Liver (tissue), 3 donors: ENCODE measurements around the gene SMIM33.

Experiments
- EGR1 ChIP-seq, 2 donors: IDR thresholded peaks; 2 replicates each; pipeline ENCODE4 v1.6.1; 2016 to 2018; ENCODE audit warnings: antibody characterized with exemption in 2 of 2, low read depth in 2 of 2
- GABPA ChIP-seq, 2 donors: IDR thresholded peaks in 1 of 2; conservative IDR thresholded peaks in 1 of 2; 2 replicates each; pipeline ENCODE4 v1.6.1; 2016; ENCODE audit warnings: antibody characterized with exemption in 2 of 2, mild to moderate bottlenecking in 1 of 2, moderate library complexity in 1 of 2
- JUND ChIP-seq, 2 donors: IDR thresholded peaks; 2 replicates each; pipeline ENCODE4 v1.6.1; 2016; ENCODE audit warnings: antibody characterized with exemption in 2 of 2
- RAD21 ChIP-seq, 2 donors: IDR thresholded peaks; 2 replicates each; pipeline ENCODE4 v1.6.1; 2016; ENCODE audit warnings: antibody characterized with exemption in 2 of 2, mild to moderate bottlenecking in 2 of 2
- RXRA ChIP-seq, 2 donors: IDR thresholded peaks; 2 replicates each; pipeline ENCODE4 v1.6.1; 2017 to 2018; ENCODE audit warnings: antibody characterized with exemption in 2 of 2, mild to moderate bottlenecking in 1 of 2
- SP1 ChIP-seq: IDR thresholded peaks from 2 replicates; pipeline ENCODE4 v1.6.1; 2018; ENCODE audit warnings: antibody characterized with exemption, mild to moderate bottlenecking
- TAF1 ChIP-seq: conservative IDR thresholded peaks from 2 replicates; pipeline ENCODE4 v1.6.1; 2016; ENCODE audit warnings: antibody characterized with exemption, mild to moderate bottlenecking
- YY1 ChIP-seq: IDR thresholded peaks from 2 replicates; pipeline ENCODE4 v1.6.1; 2016; ENCODE audit warnings: antibody characterized with exemption, mild to moderate bottlenecking
- TF ChIP-seq, protein P1 (sequence below): fragments of 150-350 bp; IDR thresholded peaks from 2 replicates; pipeline ENCODE4 v1.5.1; 2017; ENCODE audit warnings: improper control_type of control experiment, low read depth, low read length; ENCODE audit not compliant: missing input control
- TF ChIP-seq, protein P2 (sequence below): IDR thresholded peaks from 2 replicates; pipeline ENCODE4 v1.6.1; 2016; ENCODE audit warnings: antibody characterized with exemption
- TF ChIP-seq, protein P3 (sequence below): IDR thresholded peaks from 2 replicates; pipeline ENCODE4 v1.6.1; 2016; ENCODE audit warnings: antibody characterized with exemption
- TF ChIP-seq, protein P4 (sequence below): IDR thresholded peaks from 2 replicates; pipeline ENCODE4 v1.6.1; 2016; ENCODE audit warnings: antibody characterized with exemption, mild to moderate bottlenecking
- donor health status: healthy.
- donor health status: healthy.

DNA sequence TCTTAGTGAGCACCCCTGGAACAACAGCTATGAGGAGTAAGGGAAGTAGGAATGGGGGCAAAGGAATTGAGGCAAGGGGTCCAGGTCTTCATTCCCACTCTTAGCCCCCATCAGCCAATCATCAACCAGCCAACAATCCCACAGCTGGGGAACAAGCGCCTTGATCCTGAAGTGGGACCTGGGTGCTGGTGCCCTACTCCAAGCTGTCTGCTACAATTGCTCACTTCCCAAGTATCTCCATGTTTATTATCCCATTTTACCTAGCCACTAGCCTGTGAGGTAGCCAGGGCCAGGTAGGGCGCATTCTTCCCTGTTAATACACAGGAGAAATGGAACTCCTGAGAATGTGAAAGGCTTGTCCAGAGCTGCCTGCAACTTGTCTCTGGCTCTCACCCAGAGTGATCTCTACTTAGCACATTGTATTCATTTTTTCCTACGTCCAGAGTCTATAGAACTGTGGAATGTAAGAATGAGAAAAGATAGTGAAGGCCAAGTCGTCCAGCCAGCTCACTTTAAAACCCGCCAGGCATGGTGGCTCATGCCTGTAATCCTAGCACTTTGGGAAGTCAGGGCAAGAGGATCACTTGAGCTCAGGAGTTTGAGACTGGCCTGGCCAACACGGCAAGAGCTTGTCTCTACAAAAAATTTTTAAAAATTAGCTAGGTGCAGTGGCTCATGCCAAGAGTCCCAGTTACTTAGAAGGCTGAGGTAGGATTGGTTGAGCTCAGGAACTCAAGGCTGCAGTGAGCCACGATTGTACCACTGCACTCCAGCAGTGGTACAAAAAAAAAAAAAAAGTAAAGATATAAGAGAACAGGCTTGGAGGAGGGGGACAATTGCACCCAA lies 25.3 kb upstream of the SMIM33 start:
- TF ChIP-seq RAD21 (IDR thresholded peaks at IDR 0.05) (no peak), TAF1 (no peak), YY1 (no peak), SP1 (no peak), JUND (IDR thresholded peaks at IDR 0.05) (no peak), EGR1 (IDR thresholded peaks at IDR 0.05; ENCODE audit: low read depth in 2 of 2) (no peak), GABPA (IDR thresholded peaks at IDR 0.05 in 1 of 2, conservative IDR thresholded peaks at IDR 0.05 in 1 of 2) (no peak), RXRA (IDR thresholded peaks at IDR 0.05) (no peak)
- TF ChIP-seq, protein P1, sequence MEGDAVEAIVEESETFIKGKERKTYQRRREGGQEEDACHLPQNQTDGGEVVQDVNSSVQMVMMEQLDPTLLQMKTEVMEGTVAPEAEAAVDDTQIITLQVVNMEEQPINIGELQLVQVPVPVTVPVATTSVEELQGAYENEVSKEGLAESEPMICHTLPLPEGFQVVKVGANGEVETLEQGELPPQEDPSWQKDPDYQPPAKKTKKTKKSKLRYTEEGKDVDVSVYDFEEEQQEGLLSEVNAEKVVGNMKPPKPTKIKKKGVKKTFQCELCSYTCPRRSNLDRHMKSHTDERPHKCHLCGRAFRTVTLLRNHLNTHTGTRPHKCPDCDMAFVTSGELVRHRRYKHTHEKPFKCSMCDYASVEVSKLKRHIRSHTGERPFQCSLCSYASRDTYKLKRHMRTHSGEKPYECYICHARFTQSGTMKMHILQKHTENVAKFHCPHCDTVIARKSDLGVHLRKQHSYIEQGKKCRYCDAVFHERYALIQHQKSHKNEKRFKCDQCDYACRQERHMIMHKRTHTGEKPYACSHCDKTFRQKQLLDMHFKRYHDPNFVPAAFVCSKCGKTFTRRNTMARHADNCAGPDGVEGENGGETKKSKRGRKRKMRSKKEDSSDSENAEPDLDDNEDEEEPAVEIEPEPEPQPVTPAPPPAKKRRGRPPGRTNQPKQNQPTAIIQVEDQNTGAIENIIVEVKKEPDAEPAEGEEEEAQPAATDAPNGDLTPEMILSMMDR = no peak
- TF ChIP-seq, protein P2, sequence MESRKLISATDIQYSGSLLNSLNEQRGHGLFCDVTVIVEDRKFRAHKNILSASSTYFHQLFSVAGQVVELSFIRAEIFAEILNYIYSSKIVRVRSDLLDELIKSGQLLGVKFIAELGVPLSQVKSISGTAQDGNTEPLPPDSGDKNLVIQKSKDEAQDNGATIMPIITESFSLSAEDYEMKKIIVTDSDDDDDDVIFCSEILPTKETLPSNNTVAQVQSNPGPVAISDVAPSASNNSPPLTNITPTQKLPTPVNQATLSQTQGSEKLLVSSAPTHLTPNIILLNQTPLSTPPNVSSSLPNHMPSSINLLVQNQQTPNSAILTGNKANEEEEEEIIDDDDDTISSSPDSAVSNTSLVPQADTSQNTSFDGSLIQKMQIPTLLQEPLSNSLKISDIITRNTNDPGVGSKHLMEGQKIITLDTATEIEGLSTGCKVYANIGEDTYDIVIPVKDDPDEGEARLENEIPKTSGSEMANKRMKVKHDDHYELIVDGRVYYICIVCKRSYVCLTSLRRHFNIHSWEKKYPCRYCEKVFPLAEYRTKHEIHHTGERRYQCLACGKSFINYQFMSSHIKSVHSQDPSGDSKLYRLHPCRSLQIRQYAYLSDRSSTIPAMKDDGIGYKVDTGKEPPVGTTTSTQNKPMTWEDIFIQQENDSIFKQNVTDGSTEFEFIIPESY = no peak
- TF ChIP-seq, protein P3, sequence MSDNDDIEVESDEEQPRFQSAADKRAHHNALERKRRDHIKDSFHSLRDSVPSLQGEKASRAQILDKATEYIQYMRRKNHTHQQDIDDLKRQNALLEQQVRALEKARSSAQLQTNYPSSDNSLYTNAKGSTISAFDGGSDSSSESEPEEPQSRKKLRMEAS = no peak
- TF ChIP-seq, protein P4, sequence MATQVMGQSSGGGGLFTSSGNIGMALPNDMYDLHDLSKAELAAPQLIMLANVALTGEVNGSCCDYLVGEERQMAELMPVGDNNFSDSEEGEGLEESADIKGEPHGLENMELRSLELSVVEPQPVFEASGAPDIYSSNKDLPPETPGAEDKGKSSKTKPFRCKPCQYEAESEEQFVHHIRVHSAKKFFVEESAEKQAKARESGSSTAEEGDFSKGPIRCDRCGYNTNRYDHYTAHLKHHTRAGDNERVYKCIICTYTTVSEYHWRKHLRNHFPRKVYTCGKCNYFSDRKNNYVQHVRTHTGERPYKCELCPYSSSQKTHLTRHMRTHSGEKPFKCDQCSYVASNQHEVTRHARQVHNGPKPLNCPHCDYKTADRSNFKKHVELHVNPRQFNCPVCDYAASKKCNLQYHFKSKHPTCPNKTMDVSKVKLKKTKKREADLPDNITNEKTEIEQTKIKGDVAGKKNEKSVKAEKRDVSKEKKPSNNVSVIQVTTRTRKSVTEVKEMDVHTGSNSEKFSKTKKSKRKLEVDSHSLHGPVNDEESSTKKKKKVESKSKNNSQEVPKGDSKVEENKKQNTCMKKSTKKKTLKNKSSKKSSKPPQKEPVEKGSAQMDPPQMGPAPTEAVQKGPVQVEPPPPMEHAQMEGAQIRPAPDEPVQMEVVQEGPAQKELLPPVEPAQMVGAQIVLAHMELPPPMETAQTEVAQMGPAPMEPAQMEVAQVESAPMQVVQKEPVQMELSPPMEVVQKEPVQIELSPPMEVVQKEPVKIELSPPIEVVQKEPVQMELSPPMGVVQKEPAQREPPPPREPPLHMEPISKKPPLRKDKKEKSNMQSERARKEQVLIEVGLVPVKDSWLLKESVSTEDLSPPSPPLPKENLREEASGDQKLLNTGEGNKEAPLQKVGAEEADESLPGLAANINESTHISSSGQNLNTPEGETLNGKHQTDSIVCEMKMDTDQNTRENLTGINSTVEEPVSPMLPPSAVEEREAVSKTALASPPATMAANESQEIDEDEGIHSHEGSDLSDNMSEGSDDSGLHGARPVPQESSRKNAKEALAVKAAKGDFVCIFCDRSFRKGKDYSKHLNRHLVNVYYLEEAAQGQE = no peak
